GM23248 (cell line): ENCODE results near the gene CTNND2.

ENCODE experiments used
- EZH2 ChIP-seq: fragments of 200-600 bp; sonication (generic); IDR thresholded peaks from 2 replicates; pipeline ENCODE4 v1.6.1; 2018; ENCODE audit warnings: antibody characterized with exemption, mild to moderate bottlenecking; ENCODE audit not compliant: insufficient read depth, poor library complexity, severe bottlenecking
- EZH2phosphoT487 ChIP-seq: fragments of 200-600 bp; sonication (generic); IDR thresholded peaks from 2 replicates; pipeline ENCODE4 v1.6.1; 2018; ENCODE audit warnings: antibody characterized with exemption, moderate library complexity, mild to moderate bottlenecking, low read depth; ENCODE audit not compliant: insufficient read depth

GRCh38 chr5:11082404-11082945 lies 821.8 kb downstream of the CTNND2 start:
- no peak for TF ChIP-seq EZH2phosphoT487
- no peak for TF ChIP-seq EZH2
